ENCODE results near the gene CERT1.

The CERT1 gene

DNA sequence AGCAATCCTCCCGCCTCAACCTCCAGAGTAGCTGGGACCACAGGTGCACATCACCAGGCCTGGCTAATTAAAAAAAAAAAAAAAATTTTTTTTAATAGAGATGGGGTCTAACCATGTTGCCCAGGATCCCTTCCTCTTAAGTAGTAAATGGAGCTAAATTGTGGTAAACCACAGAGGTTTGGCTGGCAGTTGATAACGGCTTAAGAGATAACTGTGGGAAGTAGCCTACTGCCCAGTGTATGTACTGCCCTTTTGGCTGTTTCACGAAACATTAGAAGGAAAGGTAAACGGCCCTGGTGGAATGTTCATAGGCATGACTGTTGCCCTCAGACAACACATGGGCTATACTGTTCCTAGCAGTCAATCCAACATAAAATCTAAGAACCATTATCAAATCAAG is 130.0 kb downstream of the CERT1 start:
- no peak for DNase-seq

DNA sequence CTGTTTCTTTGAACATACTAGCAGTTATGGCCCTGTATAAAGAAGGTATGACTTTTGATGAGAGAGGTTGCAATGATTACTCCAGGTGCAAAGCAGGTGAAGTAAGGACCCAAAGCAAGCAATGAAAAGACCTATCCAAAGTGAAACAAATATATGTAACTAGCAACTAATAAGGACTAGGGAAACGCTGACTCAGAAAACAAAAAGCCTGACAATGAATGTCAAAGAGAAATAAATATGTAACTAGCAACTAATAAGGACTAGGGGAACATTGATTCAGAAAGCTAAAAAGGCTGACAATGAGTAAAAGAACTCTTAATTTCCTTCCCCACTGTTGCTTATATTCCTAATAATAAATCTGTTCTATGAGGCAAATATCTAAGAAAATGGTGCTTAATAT is 131.3 kb downstream of the CERT1 start:
- DNase-seq, result no peak

DNA sequence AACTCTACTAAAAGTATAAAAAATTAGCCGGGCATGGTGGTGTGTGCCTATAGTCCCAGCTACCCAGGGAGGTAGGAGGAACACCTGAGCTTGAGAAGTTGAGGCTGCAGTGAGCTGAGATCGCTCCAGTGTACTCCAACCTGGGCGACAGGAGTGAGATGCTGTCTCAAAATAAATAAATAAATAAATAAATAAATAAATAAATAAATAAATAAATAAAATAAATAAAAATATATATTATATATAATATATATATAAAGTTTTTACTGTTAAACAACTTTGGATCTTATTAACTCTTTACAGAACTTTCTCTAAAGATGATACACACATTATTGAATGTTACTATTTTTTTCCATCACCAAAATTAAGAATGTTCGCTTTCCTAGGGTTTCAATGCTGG is 136.0 kb downstream of the CERT1 start:
- DNase-seq, result no peak

DNA sequence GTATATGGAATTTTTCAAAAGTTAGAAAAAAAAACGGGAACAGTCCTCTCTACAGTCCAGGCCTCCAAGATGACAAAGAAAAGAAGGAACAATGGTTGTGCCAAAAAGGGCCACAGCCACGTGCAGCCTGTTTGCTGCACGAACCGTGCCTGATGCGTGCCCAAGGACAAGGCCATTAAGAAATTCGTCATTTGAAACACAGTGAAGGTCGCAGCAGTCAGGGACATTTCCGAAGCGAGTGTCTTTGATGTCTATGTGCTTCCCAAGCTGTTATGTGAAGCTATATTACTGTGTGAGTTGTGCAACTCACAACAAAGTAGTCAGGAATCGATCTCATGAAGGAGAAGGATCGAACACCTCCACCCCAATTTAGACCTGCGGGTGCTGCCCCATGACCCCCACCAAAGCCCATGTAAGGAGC is 137.0 kb downstream of the CERT1 start:
- DNase-seq, result no peak

DNA sequence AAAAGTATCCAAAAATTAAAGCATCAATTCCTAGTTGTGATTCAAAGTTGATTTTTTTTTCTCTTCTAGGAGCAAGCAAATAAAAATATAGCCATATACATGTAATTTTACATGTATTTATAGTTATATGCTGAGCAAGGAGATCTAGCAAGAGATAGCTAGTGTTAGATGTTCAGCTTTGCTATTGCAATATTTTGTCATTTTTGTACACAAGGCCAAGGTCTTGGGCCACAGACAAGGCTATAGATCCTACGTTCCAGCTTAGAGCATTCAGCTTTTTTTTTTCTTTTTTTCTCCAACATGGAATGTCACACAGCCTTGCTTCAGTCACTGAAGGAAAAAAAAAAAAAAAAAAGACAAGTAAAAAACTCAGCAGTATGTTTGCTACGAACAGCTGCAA is 137.6 kb downstream of the CERT1 start:
- no peak for DNase-seq

DNA sequence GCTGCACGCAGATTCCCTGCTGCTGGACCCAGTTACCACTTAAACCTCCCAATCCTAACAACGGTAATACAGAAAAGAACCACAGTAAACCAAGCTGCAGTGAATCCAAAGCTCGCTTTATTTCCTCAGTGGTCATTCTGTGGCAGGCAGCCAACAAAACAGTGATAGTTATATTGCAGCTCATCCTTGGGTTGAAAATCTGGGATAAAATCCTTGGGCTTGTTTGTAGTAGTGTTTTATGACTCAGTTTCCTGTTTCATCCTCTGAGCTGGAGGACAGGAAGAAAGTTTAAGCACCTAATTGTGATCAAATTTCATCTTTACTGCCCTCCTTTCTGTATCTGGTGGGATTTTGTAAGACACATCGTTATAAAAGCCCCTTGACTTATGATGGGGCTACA is 143.0 kb downstream of the CERT1 start:
- no peak for DNase-seq

DNA sequence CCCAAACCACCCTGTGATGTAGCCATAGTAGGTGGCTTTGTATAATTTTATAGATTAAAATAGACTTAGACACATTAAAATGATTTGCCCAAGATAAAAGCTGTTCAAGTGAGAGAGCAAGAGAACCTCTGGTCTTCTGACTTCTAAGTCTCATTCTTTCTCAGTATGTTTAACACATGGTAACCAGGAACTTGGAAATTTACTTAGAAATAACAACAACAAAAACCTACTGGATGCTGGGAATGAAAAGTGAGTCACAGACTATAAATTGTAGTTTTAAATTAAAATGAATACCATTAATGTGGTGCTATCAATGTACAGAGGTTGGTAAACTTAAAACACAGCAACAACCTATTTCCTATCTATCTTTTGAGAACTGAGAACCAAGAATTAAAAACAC is 144.0 kb downstream of the CERT1 start:
- no peak for DNase-seq

DNA sequence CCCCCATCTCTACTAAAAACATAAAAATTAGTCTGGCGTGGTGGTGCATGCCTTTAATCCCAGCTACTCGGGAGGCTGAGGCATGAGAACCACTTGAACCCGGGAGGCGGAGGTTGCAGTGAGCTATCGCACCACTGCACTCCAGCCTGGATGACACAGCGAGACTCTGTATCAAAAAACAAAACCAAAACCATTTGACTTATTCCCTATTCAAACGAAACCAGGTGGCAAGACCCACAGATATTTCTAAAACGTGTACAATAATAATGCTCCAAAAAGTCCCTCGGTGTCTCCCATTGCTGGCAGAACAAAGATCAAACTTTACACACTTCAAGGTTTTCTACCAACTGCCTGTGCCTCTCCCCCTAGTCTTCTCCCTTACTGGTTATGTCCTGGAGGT is 144.6 kb downstream of the CERT1 start:
- DNase-seq, result no peak

DNA sequence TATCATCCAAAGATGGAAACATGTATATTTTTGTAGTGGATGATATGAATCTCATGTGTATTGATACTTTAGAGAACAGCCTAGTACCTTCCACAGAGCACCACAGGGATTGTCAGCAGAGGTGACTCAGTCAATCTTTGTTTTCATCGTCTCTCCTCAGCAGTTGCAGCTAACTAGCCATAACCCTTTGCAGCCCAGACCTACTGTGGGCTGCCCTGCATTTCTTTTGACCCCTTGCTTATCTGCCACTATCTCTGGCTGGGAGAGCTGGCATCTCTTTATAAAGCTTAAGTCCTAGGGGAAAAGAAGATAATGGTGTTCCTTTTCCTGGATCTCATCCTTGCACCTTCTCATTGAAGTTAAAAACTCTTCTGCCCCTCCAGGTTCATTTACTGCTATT is 145.7 kb downstream of the CERT1 start:
- no peak for DNase-seq

DNA sequence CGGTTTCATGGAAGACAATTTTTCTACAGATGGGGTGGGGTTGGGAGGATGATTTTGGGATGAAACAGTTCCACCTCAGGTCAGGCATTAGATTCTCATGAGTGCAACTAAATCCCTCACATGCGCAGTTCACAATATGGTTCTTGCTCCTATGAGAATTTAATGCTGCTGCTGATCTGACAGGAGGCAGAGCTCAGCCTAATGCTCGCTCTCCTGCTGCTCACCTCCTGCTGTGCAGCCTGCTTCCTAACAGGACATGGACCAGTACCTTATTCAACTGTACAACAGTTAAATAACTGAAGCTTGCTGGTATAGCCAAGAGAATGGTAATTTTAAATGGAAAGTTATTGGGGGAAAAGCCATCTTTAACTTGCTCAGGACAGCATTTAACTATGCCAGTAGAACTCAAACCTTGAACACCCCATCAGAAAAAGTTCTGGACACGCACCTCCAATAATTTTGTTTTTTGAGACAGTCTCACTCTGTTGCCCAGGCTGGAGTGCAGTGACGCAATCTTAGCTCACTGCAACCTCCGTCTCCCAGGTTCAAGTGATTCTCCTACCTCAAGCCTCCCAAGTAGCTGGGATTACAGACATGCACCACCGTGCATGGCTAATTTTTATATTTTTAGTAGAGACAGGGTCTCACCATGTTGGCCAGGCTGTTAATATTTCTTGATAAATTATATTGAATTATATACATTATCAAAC is 146.7 kb downstream of the CERT1 start:
- no peak for DNase-seq

DNA sequence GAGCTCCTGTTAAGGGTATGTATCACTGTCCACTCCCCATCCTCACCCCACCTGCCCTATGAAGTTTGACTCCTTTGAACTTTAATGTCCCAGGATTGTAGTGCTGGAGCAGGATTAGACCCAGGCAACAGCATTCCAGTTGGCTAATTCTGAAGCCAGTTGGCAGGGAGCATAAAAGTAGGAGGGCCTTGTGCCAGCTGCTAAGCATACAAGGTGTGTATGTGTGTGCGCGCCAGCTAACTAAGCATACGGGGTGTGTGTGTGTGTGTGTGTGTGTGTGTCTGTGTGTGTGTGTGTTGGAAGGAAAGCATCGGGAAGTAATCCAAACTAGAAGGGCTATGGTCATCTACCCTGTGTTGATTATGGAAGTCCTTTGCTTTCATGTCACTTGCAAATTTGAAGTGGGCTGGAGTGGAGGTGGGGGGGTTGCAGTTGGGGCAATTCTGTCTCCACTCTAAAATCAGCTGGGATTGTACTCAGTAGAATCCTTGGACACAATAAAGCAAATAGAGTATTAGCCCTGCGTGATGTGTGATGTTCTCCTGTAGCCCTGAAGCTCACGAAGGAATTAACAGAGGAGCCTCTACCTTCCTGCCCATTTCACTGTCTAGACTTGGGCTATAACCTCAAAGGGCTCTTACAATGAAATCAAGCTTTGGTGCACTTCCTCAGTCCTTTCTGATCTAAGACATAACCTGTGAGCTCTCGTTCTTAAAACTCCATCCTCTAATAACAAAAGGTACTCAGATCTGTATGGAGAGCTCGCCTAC is 147.5 kb downstream of the CERT1 start:
- no peak for DNase-seq

DNA sequence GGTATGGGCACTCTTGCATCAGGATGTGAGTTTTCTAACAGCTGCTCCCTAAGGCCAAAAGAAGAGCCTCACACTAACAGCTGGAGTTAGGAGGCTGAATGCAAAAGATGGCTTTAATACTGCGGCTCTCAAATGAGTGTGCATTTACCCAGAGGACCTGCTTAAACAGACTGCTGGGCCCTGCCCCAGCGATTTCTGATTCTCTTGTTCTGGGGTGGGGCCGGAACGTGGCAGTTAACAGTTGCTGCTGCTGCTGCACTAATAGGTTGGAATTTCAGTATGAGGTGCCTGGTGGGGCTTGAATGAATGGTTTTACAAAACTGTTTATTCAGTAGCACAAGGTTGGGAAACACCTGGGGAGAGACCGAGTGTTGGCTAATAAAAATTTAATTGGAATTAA is 148.3 kb downstream of the CERT1 start:
- no peak for DNase-seq

DNA sequence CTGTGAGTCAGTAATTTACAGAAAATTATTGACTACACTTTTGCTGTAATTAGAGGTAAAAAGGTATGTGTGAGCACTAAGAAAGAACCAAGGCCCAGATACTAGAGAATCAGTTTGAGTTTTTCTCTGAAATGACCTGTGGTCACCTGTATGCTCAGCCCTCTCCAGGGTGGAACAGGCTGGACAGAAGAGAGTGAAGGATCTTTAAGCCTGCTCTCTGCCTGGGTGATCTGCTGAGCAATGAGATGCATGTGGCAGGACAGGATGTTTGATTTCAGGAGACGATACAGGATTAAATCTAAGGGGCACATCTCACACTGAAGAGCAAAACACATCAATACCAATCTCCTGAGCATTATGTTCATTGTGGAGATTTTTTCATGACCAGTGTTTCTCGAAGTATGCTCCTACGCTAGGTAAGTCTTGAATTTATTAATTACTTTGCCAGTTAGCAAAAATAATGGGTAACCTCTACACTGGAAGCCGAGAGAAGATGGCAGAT is 148.9 kb downstream of the CERT1 start:
- DNase-seq, result no peak

DNA sequence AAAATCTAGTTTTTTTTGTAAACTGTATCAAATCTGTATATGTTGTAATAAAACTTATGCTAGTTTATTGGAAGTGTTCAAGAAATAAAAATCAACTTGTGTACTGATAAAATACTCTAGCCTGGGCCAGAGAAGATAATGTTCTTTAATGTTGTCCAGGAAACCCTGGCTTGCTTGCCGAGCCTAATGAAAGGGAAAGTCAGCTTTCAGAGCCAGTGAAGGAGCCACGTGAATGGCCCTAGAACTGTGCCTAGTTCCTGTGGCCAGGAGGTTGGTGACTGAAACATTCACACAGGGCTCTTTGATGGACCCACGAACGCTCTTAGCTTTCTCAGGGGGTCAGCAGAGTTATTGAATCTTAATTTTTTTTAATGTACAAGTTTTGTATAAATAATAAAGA is 150.1 kb downstream of the CERT1 start:
- DNase-seq, result no peak

DNA sequence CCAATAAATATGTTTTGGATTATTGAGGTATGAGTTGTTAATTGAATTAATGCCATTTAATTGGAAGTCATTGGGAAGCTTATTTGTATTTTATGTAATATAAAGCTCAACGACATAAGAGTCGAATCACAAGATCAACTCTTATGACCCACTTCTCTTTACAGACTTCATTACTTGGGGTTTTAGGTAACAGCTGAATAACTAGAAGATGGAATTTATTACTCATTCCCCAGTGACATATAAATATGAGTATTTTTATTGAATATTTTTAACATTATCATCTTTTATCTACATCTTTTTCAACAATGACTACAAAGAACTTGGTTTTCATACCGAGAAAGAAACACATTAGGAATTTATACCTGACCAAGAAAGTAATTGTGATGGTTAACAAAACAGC is 153.3 kb downstream of the CERT1 start:
- DNase-seq, result no peak

DNA sequence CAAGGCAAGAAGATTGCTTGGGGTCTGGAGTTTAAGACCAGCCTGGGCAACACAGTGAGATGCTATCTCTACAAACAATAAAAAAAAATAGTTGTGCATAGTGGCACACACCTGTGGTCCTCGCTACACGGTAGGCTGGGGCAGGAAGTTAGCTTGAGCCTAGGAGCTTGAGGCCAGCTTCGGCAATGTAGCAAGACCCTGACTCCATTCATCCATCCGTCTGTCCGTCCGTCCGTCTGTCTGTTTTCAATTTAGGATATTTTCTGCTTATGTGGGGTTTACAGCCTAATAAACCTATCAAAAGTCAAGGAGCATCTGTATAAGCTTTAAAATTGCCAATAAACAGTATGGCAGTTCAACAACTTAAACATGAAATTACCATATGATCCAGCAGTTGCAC is 154.7 kb downstream of the CERT1 start:
- DNase-seq, result no peak

DNA sequence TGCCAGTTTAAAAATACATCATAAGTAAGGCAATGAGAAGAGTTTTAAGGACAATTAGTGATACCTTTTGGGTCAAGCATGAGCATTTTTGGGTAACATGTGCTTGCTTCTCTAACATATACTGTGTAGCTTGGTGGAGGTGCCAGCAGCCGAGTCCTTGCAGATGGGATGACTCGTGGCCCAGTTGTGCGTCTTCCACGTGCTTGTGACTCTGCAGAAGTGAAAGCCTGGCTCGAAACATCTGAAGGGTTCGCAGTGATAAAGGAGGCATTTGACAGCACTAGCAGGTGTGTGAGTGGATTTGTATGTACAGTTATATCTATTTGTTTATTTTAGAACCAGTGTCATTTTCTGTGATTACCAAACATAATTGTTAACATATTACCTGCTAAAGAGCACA is 156.2 kb downstream of the CERT1 start:
- no peak for DNase-seq

DNA sequence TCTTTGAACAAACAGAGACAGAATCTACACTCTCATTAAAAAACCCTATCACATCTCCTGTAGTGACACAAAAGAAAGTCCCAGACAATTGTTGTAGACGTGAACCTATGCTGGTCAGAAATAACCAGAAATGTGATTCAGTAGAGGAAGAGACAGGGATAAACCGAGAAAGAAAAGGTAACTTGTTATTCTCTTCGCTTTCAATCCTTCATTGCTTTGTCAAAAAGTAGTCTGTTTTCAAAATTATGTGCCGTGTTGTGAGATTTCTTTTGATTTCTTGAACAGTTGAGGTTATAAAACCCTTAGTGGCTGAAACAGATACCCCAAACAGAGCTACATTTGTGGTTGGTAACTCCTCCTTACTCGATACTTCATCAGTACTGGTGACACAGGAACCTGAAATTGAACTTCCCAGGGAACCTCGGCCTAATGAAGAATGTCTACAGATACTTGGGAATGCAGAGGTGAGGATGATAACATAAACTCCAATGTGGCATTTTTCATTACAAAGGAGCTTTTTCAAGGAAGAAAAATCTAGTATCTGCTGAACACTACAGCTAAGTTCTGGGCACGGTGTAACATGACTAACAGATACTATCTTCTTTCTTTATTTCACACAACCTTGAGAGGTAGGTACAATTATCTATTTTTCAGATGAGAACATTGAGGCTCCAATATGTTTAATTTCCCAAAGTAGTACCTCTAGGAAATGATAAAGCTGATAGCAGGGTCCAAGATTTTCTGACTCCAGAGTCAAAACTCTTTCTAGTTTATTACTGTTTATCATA is 160.1 kb downstream of the CERT1 start:
- DNase-seq, result no peak

DNA sequence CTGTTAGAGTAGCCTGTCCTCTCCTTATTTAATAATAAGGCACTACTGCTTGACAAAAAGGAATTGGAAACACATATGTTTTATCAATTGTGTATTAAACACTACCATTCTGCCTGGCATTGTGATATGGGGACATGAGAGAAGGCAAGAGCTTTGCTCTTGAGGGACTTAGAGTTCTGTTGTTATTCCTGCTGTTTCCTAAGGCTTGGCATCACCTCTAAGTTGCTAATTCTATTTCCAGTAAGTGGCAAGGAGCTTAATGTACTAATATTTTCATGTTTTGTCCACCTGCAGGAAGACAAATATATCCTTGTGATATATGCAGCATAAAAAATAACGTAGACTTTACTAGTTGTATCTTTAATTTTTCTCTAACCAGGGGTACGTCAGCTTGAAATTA is 161.8 kb downstream of the CERT1 start:
- DNase-seq, result no peak

DNA sequence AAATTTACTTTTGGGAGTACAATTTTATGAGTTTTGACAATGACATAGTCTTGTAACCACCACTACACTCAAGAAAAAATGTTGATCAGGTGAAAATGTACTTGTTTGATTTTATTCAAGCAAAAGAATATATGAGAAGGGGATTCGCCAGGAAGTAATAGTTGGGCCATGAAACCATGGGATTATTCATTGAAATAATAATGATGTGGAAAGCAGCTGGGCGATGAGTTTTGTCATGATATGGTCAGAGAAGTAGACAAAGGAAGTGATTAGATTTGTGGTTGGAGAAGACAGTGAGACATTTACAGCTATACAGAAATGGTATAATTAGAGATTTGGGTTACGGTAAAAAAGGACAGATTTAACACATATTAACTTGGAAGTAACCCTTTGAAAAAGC is 163.2 kb downstream of the CERT1 start:
- DNase-seq, result no peak

DNA sequence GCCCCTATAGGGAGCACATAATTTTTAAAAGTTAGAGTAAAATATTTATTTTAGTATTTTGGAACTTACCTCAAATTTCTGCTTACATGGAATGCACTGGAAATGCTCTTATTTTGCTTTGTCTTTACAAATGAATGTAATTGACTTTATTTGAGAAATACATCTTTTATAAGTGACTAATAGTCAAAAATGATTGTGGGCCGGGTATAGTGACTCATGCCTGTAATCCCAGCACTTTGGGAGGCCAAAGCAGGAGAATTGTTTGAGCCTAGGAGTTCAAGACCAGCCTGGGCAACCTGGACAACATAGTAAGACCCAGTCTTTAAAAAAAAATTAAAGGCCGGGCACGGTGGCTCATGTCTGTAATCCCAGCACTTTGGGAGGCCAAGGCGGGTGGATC is 168.6 kb downstream of the CERT1 start:
- DNase-seq, result no peak

DNA sequence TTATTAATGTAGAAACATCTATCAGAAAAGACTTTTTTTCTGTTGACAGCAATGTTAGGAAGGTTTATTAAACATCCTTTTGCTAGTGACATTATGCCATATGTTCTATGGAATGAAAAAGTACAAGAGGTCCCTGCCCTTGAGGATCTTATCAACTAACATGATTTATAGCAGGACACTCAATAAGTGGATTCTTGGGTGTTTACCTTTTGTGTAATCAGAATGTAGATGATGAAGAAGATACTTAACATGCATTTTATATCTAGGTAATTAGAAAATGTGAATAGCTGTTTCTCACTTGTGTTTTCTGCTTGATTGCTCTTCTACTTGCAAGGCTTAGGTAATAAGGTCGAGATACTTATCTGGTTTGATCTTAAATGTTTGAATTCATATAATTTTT is 169.5 kb downstream of the CERT1 start:
- DNase-seq, result no peak

DNA sequence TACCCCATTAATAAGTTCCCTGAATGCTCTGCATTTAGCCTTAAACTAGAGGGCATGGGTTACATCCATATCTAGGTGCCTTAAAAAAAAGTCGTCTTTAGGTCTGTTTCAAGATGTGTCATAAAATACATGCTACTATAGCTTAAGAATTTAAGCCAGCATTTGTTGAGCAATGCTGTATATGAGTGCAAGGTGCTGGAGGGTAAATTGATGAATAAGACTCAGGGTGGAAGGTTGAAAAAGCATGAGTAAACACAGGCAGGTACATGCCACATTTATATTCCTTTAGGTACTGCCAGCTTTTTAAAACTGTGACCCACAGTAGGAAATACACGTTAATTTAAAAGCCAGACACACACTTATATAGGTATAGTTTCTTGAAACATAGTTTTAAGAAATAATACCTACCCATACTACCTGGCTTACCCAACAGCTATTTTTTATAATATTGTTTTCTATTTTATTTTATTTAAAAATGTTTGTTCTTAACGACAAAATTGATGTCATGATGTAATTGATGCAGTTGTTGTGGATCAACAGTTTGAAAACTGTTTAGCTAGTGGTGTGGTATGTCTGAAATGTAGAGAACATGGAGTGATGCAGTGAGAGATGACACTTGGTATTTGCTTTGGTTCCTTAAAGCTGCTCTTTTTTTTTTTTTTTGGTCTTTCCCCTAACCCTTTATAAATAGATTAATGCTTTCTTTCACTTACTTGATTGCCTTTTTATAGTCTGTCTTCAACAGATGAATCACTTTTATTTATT is 170.5 kb downstream of the CERT1 start:
- DNase-seq, result no peak

All from NCI-H1417 treated with DMSO at 0.1 percent for 48 hours (cell line).